BJ (cell line): ENCODE results near the gene TTC19. TPM values are rescaled to one million over a fixed set of nuclear protein-coding genes. Genes with fewer than 3 reads are reported as not detected.

Experiments
- CTCF ChIA-PET: fragments of 350-600 bp; formaldehyde crosslinking; extraction: SDS; loops from one replicate; lab custom pipeline; 2021; ENCODE audit warnings: antibody characterized with exemption, inconsistent platforms; lab: Yijun Ruan, JAX
- POLR2A ChIA-PET: fragments of 300-600 bp; sonication (Branson Sonifier 250); formaldehyde crosslinking; extraction: SDS; loops from one replicate; lab custom pipeline; 2021; ENCODE audit warnings: antibody characterized with exemption; lab: Charles Lee
- DNase-seq: peaks from one replicate; pipeline ENCODE4 v3.0.0-alpha.2; 2011; ENCODE audit warnings: low read depth
- H3K27me3 ChIP-seq: 2 replicates; pipeline ENCODE4 v1.6.0; 2011; ENCODE audit warnings: low read length; ENCODE audit not compliant: control insufficient read depth, insufficient read depth
- H3K36me3 ChIP-seq: 2 replicates; pipeline ENCODE4 v1.5.1; 2011; ENCODE audit warnings: low read length; ENCODE audit not compliant: control insufficient read depth, insufficient read depth
- H3K4me3 ChIP-seq: 2 replicates; pipeline ENCODE4 v1.5.1; 2011; ENCODE audit warnings: low read depth, mild to moderate bottlenecking, control low read depth, low read length
- polyA plus RNA-seq: library from polyadenylated mRNA; depleted of rRNA; stranded (reverse); fragments of >200 nt; gene quantifications from 2 replicates; pipeline ENCODE4 v1.2.3, GENCODE V29; 2011; rRNA removed
- TF ChIP-seq, protein P1 (sequence below): IDR thresholded peaks from 2 replicates; pipeline ENCODE4 v1.5.1; 2011; ENCODE audit warnings: low read depth, mild to moderate bottlenecking, control low read depth, inconsistent platforms, low read length, moderate library complexity; ENCODE audit not compliant: insufficient read depth

The TTC19 gene
- polyA plus RNA-seq, 1 experiment: 2.8 TPM

DNA sequence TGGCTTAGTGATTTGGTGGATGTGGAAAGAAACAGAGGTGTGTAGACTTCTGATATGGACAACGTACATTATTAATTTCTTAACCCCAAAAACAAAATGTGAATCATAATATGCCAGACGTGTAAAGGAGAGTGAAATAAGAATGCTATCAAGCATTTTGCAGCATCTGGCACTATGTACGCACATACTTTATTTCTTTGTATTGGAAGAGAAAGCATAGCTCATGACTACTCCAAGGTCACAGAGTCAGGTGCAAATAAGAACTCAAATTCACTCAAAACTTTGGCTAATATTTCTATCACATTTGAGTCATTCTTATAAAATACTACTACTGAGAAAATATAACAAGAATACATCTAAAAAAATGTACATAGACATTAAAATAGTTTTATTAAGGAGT lies 74.8 kb downstream of the TTC19 start:
- DNase-seq: no peak
- POLR2A ChIA-PET: no interaction called here
- no peak overlapping the region for H3K4me3 ChIP-seq
- no peaks in the 10 kb centered on the region for H3K27me3 ChIP-seq
- H3K36me3 ChIP-seq: peaks cover 9% of the 10 kb centered on the region
- CTCF ChIA-PET: no interaction called here
- TF ChIP-seq, protein P1, sequence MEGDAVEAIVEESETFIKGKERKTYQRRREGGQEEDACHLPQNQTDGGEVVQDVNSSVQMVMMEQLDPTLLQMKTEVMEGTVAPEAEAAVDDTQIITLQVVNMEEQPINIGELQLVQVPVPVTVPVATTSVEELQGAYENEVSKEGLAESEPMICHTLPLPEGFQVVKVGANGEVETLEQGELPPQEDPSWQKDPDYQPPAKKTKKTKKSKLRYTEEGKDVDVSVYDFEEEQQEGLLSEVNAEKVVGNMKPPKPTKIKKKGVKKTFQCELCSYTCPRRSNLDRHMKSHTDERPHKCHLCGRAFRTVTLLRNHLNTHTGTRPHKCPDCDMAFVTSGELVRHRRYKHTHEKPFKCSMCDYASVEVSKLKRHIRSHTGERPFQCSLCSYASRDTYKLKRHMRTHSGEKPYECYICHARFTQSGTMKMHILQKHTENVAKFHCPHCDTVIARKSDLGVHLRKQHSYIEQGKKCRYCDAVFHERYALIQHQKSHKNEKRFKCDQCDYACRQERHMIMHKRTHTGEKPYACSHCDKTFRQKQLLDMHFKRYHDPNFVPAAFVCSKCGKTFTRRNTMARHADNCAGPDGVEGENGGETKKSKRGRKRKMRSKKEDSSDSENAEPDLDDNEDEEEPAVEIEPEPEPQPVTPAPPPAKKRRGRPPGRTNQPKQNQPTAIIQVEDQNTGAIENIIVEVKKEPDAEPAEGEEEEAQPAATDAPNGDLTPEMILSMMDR: no peak

DNA sequence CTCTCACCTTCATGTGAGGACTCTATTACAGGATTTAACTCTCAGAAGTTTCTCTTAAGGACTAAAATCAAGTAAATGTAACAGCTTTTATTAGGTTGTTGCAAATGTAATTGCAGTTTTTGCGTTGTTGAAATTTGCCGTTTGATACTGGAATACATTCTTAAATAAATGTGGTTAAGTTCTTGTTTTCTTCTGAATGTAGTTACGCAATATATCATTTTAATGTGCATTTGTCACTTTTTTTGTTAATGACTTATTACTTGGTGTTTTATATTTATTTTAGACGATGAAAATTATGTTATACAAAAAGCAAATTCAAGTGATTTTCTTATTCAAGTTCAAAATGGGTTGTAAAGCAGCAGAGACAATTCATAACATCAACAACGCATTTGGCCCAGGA lies 76.3 kb downstream of the TTC19 start:
- POLR2A ChIA-PET: no interaction called here
- Histone ChIP-seq H3K27me3 (no peaks in the 10 kb centered on the region), H3K36me3 (peaks cover 6% of the 10 kb centered on the region), H3K4me3 (no peak overlapping the region)
- no peak for DNase-seq
- CTCF ChIA-PET: no interaction called here
- TF ChIP-seq, protein P1: no peak

Other genes starting within 250 kb of the TTC19 start
- 8.0 and 10.5 TPM in 2 replicates for gene ADORA2B, start 54.7 kb upstream of the TTC19 start, polyA plus RNA-seq
- 21.6 and 28.9 TPM in 2 replicates for gene ZSWIM7, start 120 bp upstream of the TTC19 start, polyA plus RNA-seq
- gene NCOR1, start 215.7 kb downstream of the TTC19 start, polyA plus RNA-seq: 102 and 109 TPM in 2 replicates
- gene PIGL, start 217.4 kb downstream of the TTC19 start, polyA plus RNA-seq: 15.7 and 23.1 TPM in 2 replicates